ENCODE data around the gene LRRC47.

- no peak for TF ChIP-seq POLR2A (IDR thresholded peaks at IDR 0.05)
- no peak for TF ChIP-seq CTCF (IDR thresholded peaks at IDR 0.05 in 4 of 5, conservative IDR thresholded peaks at IDR 0.05 in 1 of 5)
These were observed 62.3 kb downstream of the LRRC47 start for GRCh38 chr1:3733883-3734589.

Measured in gastrocnemius medialis (tissue), 4 donors.